ENCODE results near the gene TCAP. TPM values are rescaled to one million over a fixed set of nuclear protein-coding genes. Genes with fewer than 3 reads are reported as not detected.

The TCAP gene
- total RNA-seq, 4 donors from 2014 or later: 0.19 to 1.7 (median 0.60) TPM; not detected in 1

- no peak for DNase-seq (ENCODE audit: low spot score)
- ATAC-seq (ENCODE audit: low FRiP score): no peak
Observed at GRCh38 chr17:39677542-39678339, 12.6 kb downstream of the TCAP start.

GRCh38 chr17:39678340-39679116 lies 13.4 kb downstream of the TCAP start:
- no peak for TF ChIP-seq CTCF (IDR thresholded peaks at IDR 0.05)
- no peak for DNase-seq (ENCODE audit: low spot score)
- no peak for ATAC-seq (ENCODE audit: low FRiP score)

More at GRCh38 chr17:39677542-39678339, 12.6 kb downstream of the TCAP start:
- no peak for TF ChIP-seq CTCF (IDR thresholded peaks at IDR 0.05)

GRCh38 chr17:39679521-39680192 lies 14.5 kb downstream of the TCAP start:
- no peak for TF ChIP-seq CTCF (IDR thresholded peaks at IDR 0.05)
- ATAC-seq (ENCODE audit: low FRiP score) (no peak), DNase-seq (ENCODE audit: low spot score) (no peak)

GRCh38 chr17:39683295-39683939 lies 18.3 kb downstream of the TCAP start:
- TF ChIP-seq CTCF (IDR thresholded peaks at IDR 0.05): no peak
- ATAC-seq (ENCODE audit: low FRiP score): no peak
- no peak for DNase-seq (ENCODE audit: low spot score)

- DNase-seq (ENCODE audit: low spot score) (no peak), ATAC-seq (ENCODE audit: low FRiP score) (no peak)
- TF ChIP-seq CTCF (IDR thresholded peaks at IDR 0.05): no peak
Observed at GRCh38 chr17:39684369-39685192, 19.4 kb downstream of the TCAP start.

- no peak for ATAC-seq (ENCODE audit: low FRiP score)
- TF ChIP-seq CTCF (IDR thresholded peaks at IDR 0.05): no peak
- DNase-seq (ENCODE audit: low spot score): no peak
Observed at GRCh38 chr17:39687101-39687545, 22.0 kb downstream of the TCAP start.

Data from omental fat pad (tissue), 4 donors.